GM21367 (cell line): ENCODE results near the gene RPS6KC1.
"Not testable (repeated sequence)": the region's sequence is repeated elsewhere in the genome, so short reads cannot be mapped to it uniquely, and the experiment has no call there.

Experiments
- ATAC-seq: cut with Tn5 transposase; IDR thresholded peaks from one replicate; pipeline ENCODE4 v1.9.1; 2021; ENCODE audit not compliant: unreplicated experiment

Gene RPS6KC1

DNA sequence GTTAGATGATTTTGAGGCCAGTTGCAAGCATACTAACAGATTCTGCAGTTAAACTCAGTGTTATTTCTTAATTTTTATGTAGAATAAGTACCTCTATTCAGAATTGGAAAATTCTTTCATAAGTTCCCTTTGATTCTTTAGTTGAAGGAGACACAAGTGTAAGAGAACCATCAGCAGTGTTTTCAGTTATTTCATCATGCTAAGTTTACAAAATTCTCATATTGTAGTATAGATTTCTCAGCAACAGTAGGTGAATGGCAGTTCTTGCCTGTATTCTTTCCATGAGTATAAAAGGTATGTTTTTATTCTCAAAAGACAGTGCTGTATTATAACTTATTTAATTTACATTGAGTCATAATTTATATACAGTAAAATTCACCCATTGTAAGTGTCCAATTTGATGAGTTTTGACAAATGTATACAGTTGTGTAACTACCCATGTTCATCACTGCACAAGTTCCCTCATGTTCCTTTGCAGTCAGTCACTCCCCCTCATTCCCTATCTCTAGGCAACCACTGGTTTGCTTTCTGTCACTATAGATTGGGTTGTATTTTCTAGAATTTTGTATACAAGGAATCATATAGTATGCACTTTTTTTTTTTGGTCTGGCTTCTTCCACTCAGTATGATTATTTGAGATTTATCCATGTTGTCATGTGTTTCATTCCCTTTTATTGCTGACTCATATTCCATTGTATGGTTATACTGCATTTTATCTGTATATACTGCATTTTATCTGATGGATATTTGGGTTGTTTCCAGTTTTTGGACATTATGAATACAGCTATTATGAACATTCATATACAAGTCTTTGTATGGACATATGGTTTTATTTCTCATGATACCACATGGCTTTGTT is 3.9 kb downstream of the RPS6KC1 start:
- ATAC-seq: no peak

DNA sequence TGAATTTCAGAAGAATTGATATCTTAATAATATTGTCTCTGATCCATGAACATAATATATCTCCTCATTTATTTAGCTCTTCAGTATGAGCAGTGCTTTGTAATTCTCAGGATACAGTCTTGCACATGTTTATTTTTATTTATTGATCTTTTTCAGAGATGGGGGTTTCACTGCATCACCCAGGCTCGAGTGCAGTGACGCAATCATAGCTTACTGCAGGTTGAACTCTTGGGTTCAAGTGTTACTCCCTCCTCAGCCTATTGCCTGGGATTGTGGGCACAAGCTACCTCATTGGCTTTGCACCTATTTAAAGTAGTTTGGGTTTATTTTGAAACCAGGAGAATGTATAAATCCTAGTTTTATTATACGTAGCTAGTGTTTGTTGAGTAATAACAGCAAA is 4.7 kb downstream of the RPS6KC1 start:
- no peak for ATAC-seq

DNA sequence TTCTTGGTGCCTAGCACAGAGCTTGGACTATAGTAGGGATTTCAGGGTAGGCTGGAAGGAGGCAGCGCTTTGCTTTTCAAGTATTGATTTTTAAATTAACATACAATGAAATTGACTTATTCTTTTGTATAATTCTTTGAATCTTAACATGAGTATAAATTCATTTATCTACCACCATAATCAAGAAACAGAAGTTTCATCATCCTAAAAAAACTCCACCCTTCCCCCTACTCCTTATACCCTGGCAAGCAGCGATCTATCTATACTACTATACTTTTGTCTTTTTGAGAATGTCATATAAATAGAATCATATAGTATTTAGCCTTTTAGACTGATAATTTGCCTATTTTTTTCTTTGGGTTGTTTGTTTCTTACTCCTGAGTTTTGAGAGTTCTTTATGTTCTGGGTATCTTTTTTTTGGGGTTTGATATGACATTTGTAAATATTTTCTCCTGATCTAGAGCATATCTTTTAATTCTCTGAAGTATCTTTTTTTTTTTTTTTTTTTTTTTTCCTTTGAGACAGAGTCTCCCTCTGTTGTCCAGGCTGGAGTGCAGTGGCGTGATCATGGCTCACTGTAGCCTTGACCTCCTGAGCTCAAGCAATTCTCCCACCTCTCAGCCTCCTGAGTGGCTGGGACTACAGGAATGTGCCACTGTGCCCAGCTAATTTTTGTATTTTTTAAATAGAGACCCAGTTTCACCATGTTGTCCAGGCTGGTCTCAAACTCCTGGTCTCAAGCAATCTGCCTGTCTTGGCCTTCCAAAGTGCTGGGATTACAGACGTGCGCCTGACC is 6.4 kb downstream of the RPS6KC1 start:
- ATAC-seq: no peak

DNA sequence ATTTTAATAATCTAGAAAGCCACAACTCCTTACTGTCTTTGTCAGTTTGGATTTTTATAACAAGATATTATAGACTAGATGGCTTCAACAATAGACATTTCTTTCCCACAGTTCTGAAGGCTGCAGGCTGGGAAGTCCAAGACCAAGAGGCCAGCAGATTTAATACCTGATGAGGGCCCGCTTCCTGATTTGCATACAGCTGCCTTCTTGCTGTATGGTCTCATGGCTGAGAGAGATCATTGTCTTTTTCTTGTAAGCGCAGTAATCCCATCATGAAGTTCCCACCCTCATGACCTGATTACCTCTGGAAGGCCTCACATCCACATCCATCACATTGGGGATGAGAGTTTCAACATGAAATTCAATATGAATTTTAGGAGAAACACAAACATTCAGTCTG is 9.8 kb downstream of the RPS6KC1 start:
- ATAC-seq: no peak

DNA sequence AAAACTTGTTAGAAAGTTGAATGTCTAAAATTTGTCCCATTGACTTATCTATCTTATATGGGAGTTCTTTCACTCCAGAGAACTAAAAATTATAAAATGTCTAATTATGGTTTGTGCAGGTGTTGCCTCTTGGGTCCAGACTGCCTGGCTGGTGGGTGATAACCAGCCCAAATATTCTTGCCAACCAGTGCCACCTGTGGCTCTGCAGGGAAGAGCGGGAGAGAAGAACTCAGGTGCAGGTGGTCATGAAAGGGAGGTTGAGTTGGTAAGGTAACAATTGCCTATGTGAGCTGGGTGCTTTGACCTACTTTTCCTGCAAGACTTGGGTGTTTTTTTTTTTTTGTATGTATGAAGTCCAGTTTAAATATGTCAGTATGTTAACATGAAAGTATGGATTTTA is 10.2 kb downstream of the RPS6KC1 start:
- no peak for ATAC-seq

DNA sequence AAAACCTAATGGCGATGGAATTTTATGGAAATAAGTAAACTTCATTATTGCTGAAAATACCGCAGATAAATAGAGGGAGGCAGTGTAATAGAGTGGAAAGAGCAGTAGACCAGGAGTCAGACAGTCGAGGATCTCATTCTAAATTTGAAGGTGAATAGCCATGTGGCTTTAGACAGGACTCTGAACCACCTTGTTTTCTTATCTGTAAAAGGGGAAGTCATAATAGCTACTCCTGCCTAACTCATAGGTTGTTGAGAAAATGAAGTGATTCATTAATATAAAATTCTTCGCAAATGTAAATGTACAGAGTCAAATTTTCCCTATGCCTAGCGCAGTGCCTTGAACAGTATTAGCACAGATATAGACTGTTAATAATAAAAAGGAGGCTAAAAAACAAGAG is 14.8 kb downstream of the RPS6KC1 start:
- no peak for ATAC-seq

DNA sequence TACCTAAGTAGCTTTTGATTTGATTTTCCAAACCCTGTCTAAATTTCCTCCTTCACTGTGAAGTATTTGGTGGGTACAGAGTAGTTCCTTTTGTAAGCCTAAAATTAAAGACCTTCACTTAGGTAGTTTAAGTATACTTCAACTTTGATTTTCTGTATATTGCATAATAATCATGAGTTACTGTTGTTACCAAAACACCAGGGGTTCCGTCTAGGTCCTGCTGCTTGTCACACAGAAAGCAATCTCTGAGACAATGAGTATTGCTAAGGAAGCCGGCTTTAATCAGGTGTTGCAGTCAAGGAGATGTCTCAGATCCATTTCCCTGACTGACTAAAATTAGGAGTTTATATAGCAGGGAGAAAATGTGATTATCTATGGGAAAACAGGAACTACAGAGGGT is 15.3 kb downstream of the RPS6KC1 start:
- ATAC-seq: no peak

DNA sequence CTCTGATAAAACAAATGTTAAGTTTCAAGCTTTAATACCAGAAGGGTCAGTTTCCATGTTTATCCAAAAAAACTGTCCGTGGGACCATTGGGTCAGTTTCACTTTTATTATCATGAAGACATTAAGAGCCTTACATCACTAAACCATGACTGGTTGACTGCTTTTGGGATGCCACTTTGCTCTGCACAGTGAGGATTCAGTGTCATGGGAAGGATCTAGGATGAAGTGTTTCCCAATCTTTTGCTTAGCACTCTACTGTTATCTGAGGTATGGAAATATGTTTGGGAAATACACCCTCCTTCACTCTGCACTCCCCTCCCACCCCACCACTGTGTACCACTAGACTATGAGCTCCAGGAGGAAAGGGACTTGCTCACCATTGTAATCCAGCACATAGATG is 16.3 kb downstream of the RPS6KC1 start:
- no peak for ATAC-seq

DNA sequence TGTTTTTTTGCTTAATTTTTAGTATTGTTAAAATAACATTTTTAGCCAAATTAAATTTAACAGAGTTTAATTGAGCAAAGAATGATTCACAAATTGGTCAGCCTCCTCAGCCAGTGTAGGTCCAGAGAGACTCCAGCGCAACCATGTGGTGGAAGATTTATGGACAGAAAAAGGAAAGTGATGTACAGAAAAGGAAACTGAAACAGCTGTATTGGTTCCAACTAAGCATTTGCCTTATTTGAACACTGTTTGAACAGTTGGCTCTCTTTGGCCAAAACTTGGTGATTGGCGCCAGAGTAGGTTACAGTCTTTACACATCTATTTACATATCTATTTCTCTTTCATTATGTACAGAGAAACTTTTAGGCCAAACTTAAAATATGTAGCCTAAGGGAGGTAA is 19.4 kb downstream of the RPS6KC1 start:
- peak; percentile 95 for ATAC-seq

DNA sequence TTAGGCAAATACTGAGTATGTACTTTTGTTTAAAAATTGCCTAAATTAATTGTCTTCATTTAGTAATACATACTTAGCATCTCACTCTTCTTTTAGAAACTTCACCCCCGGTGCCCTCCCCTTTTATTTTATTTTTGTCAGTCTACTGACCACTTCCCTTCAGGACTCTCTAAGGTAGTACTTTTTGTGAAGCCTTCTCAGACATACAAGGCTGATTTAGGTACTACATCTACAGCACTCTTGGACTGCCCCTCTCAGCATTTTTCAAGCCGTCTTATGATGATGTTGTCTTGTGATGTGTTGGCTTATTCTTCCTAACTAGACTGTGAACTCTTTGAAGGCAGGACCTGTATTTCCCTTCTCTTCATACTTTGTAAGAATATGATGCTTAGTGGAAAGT is 24.7 kb downstream of the RPS6KC1 start:
- ATAC-seq: peak; percentile 77

DNA sequence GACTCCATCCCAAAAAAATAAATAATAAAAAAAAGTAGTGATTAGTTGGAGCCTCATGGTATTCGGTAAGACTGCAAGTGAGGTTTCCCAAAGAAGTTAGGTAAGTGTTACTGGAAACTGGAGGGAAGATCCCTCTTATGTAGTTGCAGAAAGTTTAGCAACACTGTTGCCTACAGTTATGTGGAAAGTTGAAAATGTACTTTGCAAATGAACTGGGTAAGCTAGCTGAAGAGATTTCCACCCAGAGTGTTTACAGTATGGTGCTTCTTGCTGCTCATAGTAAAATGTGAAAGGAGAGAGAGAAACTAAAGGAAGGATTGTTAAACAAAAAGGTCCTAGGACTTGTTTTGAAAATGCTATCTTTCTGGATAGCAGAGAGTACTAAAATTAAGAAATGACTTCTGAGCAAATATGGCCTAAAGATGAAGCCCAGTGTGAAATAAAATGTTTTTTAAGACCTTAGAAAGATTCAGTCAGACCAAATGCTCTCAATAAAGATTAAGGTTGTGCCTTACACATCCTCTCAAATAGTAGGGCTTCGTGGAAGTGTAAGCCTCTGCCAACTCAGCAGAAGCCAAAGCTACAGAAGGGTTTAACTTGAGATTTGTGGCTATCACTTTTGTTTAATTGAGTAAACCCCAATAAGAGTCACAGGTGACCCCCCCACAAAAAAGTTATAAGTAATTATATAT is 31.5 kb downstream of the RPS6KC1 start:
- ATAC-seq: no peak

DNA sequence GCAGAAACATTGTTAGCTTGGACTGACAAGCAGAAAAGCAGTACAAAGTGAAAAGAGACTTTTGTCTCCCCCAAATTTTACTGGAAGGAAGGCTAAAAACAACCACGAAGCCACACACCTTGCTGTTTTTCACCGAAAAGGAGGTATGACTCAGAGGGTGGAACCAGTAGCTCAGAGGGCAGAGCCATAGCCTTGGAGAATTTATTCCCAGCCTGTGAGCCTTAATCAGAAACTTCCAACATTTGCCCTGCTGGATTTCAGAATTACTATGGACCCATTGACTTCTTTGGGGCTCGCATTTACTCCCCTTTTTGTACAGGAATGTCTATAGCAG is 32.0 kb downstream of the RPS6KC1 start:
- no peak for ATAC-seq

DNA sequence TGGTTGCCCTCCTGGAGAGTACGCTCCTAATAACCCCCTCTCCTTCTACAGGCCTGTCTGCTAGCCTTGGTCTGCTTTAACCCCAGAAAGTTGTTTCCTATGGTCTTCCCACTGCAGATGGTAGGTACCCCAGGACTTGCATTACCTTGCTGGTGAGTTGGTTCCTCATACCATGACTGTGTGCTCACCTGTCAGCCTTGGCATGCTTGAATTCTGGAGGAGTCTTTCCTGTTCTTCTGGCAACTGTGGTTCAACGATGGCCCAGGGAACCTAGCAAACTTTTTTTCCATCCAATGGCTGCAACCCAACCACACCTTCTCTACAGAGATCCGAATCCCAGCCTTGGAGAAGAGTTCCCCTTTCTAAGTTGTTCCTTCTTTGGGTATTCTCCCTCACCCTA is 36.9 kb downstream of the RPS6KC1 start:
- ATAC-seq: no peak

DNA sequence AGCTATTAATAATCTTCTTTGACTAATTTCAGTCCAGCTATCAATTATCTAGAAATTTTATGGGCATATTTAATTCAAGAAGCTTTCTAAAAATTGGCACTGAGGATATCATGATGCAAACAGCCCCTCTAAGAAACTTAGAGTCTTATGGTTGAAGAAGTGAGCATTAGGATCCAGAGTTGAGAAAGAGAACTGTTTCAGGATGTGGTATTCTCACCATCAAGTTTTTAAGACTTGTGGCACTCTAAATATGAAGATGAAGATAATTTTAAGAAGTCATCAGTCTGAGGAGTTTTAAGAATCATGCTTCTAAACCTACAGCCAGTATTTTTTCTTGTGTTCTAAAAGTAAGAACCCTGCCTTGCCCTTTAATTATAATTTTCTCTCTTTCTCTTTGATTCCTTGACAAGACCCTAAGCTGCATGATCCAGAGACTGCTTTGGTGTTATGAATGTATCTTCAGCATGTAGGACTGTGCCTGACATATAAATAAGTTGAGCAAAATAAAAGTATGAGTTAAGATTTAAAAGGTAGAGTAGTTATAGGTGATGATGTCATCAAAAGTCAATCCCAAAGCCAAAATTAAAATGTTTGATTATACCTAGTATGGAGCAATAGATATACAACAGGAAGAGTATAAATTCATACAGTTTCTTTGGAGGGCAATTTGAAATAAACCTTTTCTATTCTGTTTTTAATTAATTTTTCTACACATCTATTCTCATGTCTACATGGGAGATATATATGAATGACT is 39.1 kb downstream of the RPS6KC1 start:
- ATAC-seq: no peak

DNA sequence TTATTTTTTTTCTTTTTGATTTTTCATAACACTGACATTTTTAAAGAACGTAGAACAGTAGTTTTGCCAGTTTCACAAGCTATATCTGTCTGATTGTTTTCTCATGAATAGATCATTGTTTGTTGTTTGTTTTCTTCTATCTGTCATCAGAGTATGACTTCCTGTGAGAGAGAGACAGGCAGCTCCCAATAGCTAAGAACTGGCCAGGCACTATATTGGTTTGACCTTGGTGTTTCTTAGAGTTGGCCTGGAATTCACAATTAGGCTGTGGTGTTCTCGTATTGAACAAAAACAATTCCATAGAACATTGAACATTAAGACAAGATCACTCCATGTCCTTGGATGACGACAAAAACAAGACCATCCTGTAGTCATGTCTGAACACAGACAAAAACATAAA is 43.4 kb downstream of the RPS6KC1 start:
- ATAC-seq: no peak

DNA sequence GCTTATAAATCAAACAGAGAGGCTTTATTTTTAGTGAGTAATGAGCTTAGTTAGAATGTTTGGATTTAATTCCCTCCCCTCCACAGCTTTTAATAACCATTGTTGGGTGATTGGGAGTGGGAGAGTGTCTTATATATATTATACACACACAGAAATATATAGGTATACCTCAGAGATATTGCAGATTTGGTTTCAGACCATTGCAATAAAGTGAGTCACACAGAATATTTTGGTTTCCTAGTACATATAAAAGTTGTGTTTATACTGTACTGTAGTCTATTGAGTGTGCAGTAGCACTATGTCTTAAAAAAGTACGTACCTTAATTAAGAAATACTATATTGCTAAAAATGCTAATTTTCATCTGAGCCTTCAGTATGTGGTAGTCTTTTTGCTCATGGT is 44.4 kb downstream of the RPS6KC1 start:
- no peak for ATAC-seq

DNA sequence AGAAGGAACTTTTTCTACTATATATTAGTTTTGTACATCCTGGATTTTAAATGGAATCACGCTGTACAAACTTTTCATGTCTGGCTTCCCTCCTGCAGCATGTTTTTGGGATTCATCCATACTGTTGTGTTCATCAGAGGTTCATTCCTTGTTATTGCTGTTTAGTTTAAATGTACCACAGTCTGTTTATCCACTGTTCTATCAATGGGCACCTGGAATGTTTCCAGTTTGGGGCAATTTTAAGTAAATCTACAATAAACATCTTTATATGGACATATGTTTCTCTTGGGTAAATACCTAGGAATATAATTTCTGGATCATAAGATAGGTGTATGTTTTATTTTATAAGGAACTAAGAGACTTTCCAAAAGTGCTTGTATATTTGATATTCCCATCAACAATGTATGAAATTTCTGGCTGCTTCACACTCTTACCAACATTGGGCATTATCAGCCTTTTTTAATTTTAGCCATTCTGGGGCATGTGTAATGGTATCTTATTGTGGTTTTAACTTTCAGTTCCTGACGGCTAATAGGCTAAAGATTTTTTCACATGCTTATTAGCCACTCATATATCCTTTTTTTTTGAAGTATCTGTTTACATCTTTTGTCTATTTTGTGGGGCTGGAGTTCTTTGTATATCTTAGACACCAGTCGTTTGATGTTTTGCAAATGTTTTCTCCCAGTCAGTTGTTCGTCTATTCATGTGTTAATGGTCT is 48.8 kb downstream of the RPS6KC1 start:
- ATAC-seq: no peak

DNA sequence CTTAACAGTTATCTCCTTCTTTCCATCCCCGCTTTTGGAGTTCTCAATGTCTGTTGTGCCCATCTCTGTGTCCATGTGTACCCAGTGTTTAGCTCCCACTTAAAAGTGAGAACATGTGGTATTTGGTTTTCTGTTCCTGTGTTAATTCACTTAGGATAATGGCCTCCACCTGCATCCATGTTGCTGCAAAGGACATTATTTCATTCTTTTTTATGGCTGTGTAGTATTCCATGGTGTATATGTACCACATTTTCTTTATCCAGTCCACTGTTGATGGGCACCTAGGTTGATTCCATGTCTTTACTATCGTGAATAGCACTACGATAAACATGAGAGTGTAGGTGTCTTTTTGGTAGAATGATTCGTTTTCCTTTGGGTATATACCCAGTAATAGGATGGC is 49.5 kb downstream of the RPS6KC1 start:
- not testable (repeated sequence) for ATAC-seq

DNA sequence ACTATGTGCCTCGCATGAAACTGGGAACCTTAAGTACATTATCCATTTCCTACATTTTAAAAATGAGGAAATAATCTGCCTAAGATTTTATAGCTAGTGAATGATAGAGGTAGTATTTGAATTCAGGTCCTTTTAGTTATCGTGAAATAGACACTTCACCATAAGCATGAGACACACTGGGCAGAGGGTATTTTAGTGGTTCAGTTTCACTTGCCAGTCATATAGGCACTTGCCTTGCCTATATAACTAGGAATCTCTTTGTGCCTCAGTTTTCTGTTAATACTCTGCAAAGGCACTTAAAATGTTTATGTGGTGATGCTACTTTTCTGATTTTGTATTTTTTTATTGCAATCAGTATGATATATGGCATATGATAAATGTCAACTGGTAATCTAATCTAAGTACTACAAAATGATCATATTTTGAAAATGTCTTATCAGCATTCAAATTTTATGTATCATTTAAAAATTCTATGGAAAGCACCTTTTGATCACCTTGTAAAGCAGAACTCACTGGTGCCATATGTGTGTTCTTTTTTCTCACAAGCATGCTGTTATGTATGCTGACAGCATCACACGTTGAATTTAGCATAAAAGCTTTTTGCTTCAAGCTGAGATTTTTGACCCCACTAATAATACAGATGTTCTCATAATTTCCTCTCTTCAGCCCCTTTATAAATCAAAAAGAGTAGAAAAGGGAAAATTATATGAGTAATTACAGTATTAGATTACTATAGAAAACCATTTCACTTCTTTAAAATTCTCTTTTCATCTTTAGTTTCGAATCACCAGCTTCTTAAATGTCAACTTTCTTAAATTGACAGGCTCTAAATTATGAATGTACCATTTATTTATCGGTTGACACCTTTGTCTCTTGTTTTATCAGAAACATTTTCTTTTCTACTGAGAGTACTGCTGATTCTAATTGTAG is 52.6 kb downstream of the RPS6KC1 start:
- no peak for ATAC-seq
